T-helper 2 cell treated with Interferon-gamma antibody and Interleukin-4, amounts not matched to agents 5 μg/mL and 100 μg/mL, for 36 hours (primary cell): ENCODE results near the gene GSTP1.
"Not testable (repeated sequence)": the region's sequence is repeated elsewhere in the genome, so short reads cannot be mapped to it uniquely, and the experiment has no call there.

ENCODE experiments used
- DNase-seq: peaks from one replicate; pipeline ENCODE4 v3.0.0; 2021; ENCODE audit warnings: low spot score
- H3K27ac Mint-ChIP-seq: one replicate; pipeline ENCODE4 v1.8.0; 2021; ENCODE audit warnings: mild to moderate bottlenecking, mixed read lengths
- H3K27me3 Mint-ChIP-seq: one replicate; pipeline ENCODE4 v1.8.0; 2021; ENCODE audit warnings: low read depth, mixed read lengths
- H3K36me3 Mint-ChIP-seq: one replicate; pipeline ENCODE4 v1.8.0; 2021; ENCODE audit warnings: low read depth, mixed read lengths
- H3K4me1 Mint-ChIP-seq: one replicate; pipeline ENCODE4 v1.8.0; 2021; ENCODE audit warnings: low read depth, mixed read lengths
- H3K4me3 Mint-ChIP-seq: one replicate; pipeline ENCODE4 v1.8.0; 2022; ENCODE audit warnings: mild to moderate bottlenecking, moderate library complexity, mixed read lengths
- H3K9me3 Mint-ChIP-seq: one replicate; pipeline ENCODE4 v1.8.0; 2021; ENCODE audit warnings: mixed read lengths

GSTP1 gene

GRCh38 chr11:67618901-67619659 lies 35.5 kb downstream of the GSTP1 start:
- not testable (repeated sequence) for H3K4me3 Mint-ChIP-seq, H3K27me3 Mint-ChIP-seq, H3K9me3 Mint-ChIP-seq, H3K36me3 Mint-ChIP-seq, H3K27ac Mint-ChIP-seq, DNase-seq
- H3K4me1 Mint-ChIP-seq, result peaks cover 21% of the 10 kb centered on the region

GRCh38 chr11:67619683-67620618 lies 36.3 kb downstream of the GSTP1 start:
- not testable (repeated sequence) for H3K9me3 Mint-ChIP-seq, DNase-seq, H3K27ac Mint-ChIP-seq, H3K4me3 Mint-ChIP-seq, H3K27me3 Mint-ChIP-seq, H3K36me3 Mint-ChIP-seq
- peaks cover 13% of the 10 kb centered on the region for H3K4me1 Mint-ChIP-seq

- H3K27ac Mint-ChIP-seq, H3K4me3 Mint-ChIP-seq, H3K36me3 Mint-ChIP-seq, DNase-seq, H3K9me3 Mint-ChIP-seq, H3K27me3 Mint-ChIP-seq: not testable (repeated sequence)
- peaks cover 17% of the 10 kb centered on the region for H3K4me1 Mint-ChIP-seq
These were observed 37.0 kb downstream of the GSTP1 start for GRCh38 chr11:67620621-67621020.

- not testable (repeated sequence) for H3K36me3 Mint-ChIP-seq, H3K27me3 Mint-ChIP-seq, DNase-seq, H3K4me3 Mint-ChIP-seq, H3K9me3 Mint-ChIP-seq, H3K27ac Mint-ChIP-seq
- peaks cover 22% of the 10 kb centered on the region for H3K4me1 Mint-ChIP-seq
These were observed 38.3 kb downstream of the GSTP1 start for GRCh38 chr11:67621928-67622327.

GRCh38 chr11:67622905-67623304 lies 39.3 kb downstream of the GSTP1 start:
- H3K9me3 Mint-ChIP-seq, DNase-seq, H3K36me3 Mint-ChIP-seq, H3K4me3 Mint-ChIP-seq, H3K27ac Mint-ChIP-seq, H3K27me3 Mint-ChIP-seq: not testable (repeated sequence)
- peaks cover 17% of the 10 kb centered on the region for H3K4me1 Mint-ChIP-seq

- not testable (repeated sequence) for H3K36me3 Mint-ChIP-seq, H3K27me3 Mint-ChIP-seq
These were observed 40.2 kb downstream of the GSTP1 start for GRCh38 chr11:67623795-67624194.

GRCh38 chr11:67626131-67626833 lies 42.7 kb downstream of the GSTP1 start:
- H3K4me3 Mint-ChIP-seq, H3K36me3 Mint-ChIP-seq, H3K27ac Mint-ChIP-seq, DNase-seq, H3K9me3 Mint-ChIP-seq, H3K27me3 Mint-ChIP-seq: not testable (repeated sequence)
- H3K4me1 Mint-ChIP-seq, result peaks cover 16% of the 10 kb centered on the region

More at GRCh38 chr11:67623795-67624194, 40.2 kb downstream of the GSTP1 start:
- not testable (repeated sequence) for H3K4me3 Mint-ChIP-seq, DNase-seq, H3K27ac Mint-ChIP-seq, H3K9me3 Mint-ChIP-seq
- H3K4me1 Mint-ChIP-seq, result peaks cover 15% of the 10 kb centered on the region

- Mint-ChIP-seq H3K4me1 (peaks cover 16% of the 10 kb centered on the region), H3K36me3 (no peaks in the 10 kb centered on the region), H3K27me3 (no peaks in the 10 kb centered on the region), H3K27ac (no peak overlapping the region), H3K9me3 (no peaks in the 10 kb centered on the region), H3K4me3 (no peak overlapping the region)
- DNase-seq, result no peak
These were observed 43.4 kb downstream of the GSTP1 start for GRCh38 chr11:67626970-67627369.

GRCh38 chr11:67627441-67627811 lies 43.8 kb downstream of the GSTP1 start:
- DNase-seq, result no peak
- Mint-ChIP-seq H3K9me3 (no peaks in the 10 kb centered on the region), H3K36me3 (no peaks in the 10 kb centered on the region), H3K27me3 (no peaks in the 10 kb centered on the region), H3K4me1 (peaks cover 16% of the 10 kb centered on the region), H3K27ac (peak overlapping the region; percentile 45), H3K4me3 (no peak overlapping the region)

GRCh38 chr11:67627812-67628624 lies 44.4 kb downstream of the GSTP1 start:
- Mint-ChIP-seq H3K4me1 (peaks cover 16% of the 10 kb centered on the region), H3K36me3 (no peaks in the 10 kb centered on the region), H3K9me3 (no peaks in the 10 kb centered on the region), H3K27ac (peak overlapping the region; percentile 45), H3K4me3 (no peak overlapping the region), H3K27me3 (no peaks in the 10 kb centered on the region)
- DNase-seq, result no peak

- H3K9me3 Mint-ChIP-seq, result no peaks in the 10 kb centered on the region
- H3K27me3 Mint-ChIP-seq, result no peaks in the 10 kb centered on the region
- peaks cover 16% of the 10 kb centered on the region for H3K4me1 Mint-ChIP-seq
- peak overlapping the region; percentile 64 for H3K4me3 Mint-ChIP-seq
- H3K36me3 Mint-ChIP-seq, result no peaks in the 10 kb centered on the region
- peak overlapping the region; percentile 75 for H3K27ac Mint-ChIP-seq
- no peak for DNase-seq
These were observed 45.2 kb downstream of the GSTP1 start for GRCh38 chr11:67628710-67629385.

- DNase-seq, result peak; percentile 87
- no peaks in the 10 kb centered on the region for H3K9me3 Mint-ChIP-seq
- peak within 1 kb of the TSS; percentile 92 for H3K27ac Mint-ChIP-seq
- H3K36me3 Mint-ChIP-seq, result no peaks in the 10 kb centered on the region
- H3K4me1 Mint-ChIP-seq, result peaks cover 16% of the 10 kb centered on the region
- no peaks in the 10 kb centered on the region for H3K27me3 Mint-ChIP-seq
- H3K4me3 Mint-ChIP-seq, result peak within 1 kb of the TSS; percentile 94
These were observed 46.0 kb downstream of the GSTP1 start, which contains the start of gene NUDT8 for GRCh38 chr11:67629386-67630227. NUDT8 (minus strand) TSS chr11:67629937; CDS start chr11:67629911, 26 bp downstream.
